Muscle layer of duodenum (tissue), 2 donors: ENCODE data around the gene METTL5.

Experiments
- H3K27ac ChIP-seq: one replicate; pipeline ENCODE4 v1.7.0; 2013; ENCODE audit warnings: mild to moderate bottlenecking, low read length
- H3K27me3 ChIP-seq: one replicate; pipeline ENCODE4 v1.7.0; 2013; ENCODE audit warnings: low read depth, mild to moderate bottlenecking, control low read depth, low read length
- H3K36me3 ChIP-seq, 2 donors: one replicate each; pipeline ENCODE4 v1.7.0; 2013; ENCODE audit warnings: low read length in 2 of 2, control low read depth in 1 of 2, mild to moderate bottlenecking in 1 of 2; ENCODE audit not compliant: insufficient read depth in 2 of 2, control insufficient read depth in 1 of 2
- H3K4me1 ChIP-seq, 2 donors: one replicate each; pipeline ENCODE4 v1.7.0; 2013; ENCODE audit warnings: low read length in 2 of 2, mild to moderate bottlenecking in 2 of 2, control low read depth in 1 of 2, moderate library complexity in 1 of 2; ENCODE audit not compliant: insufficient read depth in 2 of 2, control insufficient read depth in 1 of 2
- H3K4me3 ChIP-seq, 2 donors: one replicate each; pipeline ENCODE4 v1.7.0; 2013; ENCODE audit warnings: low read length in 2 of 2, low read depth in 1 of 2, mild to moderate bottlenecking in 1 of 2
- H3K9me3 ChIP-seq, 2 donors: one replicate each; pipeline ENCODE4 v1.7.0; 2013; ENCODE audit warnings: low read length in 2 of 2, control low read depth in 1 of 2, mild to moderate bottlenecking in 1 of 2; ENCODE audit not compliant: control insufficient read depth in 1 of 2
- donor health status: healthy.

The METTL5 gene

DNA sequence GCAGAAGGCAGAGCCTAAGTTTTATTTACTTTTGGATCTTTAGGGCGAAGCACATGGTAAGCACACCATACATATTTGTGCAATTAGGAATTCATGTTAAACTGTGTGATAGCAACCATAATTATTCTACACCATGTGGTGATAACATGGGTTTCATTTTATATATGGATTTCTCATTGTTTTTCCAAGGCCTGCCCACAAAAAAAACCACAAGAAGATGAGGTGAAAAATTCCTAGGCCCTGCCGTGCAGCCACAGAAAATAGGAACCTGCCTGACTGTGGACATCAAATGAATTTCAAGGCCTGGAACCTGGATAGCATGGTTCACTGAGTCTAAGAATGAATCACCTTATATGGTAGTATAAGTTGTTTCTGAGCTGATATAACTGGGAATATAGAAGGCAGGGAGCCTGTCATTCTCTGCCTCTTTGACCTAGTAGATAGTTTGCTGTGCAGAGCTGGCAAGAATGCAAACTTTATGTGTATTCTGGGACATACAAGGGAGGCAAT lies 48.4 kb downstream of the METTL5 start:
- Histone ChIP-seq H3K9me3 (no peaks in the 10 kb centered on the region), H3K27me3 (no peaks in the 10 kb centered on the region), H3K4me1 (peaks cover 6 to 7% of the 10 kb centered on the region in 2 donors), H3K27ac (no peak overlapping the region), H3K4me3 (no peak overlapping the region), H3K36me3 (no peaks in the 10 kb centered on the region)

DNA sequence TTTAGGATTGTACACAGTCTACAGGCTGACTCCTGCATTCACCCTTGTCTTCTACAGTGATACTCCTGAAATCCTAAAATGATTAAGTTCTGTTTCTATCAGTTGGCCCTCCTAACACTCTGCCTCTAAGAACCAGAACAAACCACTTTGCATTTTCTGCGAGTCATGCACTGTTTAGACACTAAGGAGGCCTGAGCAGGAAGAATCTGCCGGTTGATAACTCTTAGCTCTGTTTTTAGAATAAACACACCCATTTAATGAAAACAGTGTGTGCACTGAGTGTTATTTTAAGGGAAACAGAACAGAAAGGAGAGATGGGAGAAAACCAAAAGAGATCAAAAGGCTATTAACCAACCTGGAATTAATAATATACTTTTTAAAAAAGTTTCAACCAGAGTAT lies 48.9 kb downstream of the METTL5 start:
- Histone ChIP-seq H3K36me3 (no peaks in the 10 kb centered on the region), H3K4me1 (peaks cover 6 to 7% of the 10 kb centered on the region in 2 donors), H3K27me3 (no peaks in the 10 kb centered on the region), H3K9me3 (no peaks in the 10 kb centered on the region), H3K4me3 (no peak overlapping the region), H3K27ac (no peak overlapping the region)

DNA sequence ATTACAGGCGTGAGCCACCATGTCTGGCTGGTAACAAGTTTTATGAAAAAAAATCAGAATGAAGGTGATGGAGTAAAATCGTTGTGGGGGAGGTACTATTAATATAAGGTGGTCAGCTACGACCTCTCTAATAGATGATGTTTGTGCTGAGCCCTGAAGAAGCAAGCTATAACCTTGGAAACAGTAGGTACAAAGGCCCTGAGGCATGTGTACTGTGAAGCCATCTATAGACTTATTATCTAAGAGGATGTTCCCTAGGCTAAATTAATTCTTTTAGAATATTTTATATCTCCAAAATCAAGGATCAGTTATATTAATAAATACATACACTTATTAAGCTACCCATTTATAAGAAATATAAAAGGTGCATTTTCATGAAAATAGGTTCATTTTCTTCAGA lies 49.4 kb downstream of the METTL5 start:
- H3K27ac ChIP-seq = no peak overlapping the region
- no peaks in the 10 kb centered on the region for H3K27me3 ChIP-seq
- H3K9me3 ChIP-seq = no peaks in the 10 kb centered on the region
- H3K36me3 ChIP-seq = no peaks in the 10 kb centered on the region
- H3K4me1 ChIP-seq = peaks cover 6 to 7% of the 10 kb centered on the region in 2 donors
- H3K4me3 ChIP-seq = no peak overlapping the region

DNA sequence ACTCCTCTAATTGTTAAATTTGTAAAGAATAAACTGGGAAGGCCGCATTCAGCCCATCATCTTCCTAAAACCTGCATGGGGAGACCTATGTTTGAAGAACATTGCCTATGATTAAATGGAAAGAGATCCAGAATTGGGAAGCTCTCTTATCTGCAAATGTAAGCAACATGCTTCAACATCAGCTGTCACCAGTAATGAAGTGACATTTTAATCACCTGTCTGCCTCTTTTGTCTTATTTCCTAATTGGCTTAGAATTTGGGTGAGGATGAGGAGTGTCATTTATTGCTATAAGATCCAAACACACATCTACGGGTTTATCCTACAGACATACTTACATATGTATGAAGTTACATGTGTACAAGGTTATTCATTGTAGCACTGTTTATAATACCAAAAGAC lies 52.1 kb downstream of the METTL5 start:
- Histone ChIP-seq H3K4me3 (no peak overlapping the region), H3K36me3 (no peaks in the 10 kb centered on the region), H3K9me3 (no peaks in the 10 kb centered on the region), H3K4me1 (peaks cover 6 to 17% of the 10 kb centered on the region in 2 donors), H3K27me3 (no peaks in the 10 kb centered on the region), H3K27ac (no peak overlapping the region)

DNA sequence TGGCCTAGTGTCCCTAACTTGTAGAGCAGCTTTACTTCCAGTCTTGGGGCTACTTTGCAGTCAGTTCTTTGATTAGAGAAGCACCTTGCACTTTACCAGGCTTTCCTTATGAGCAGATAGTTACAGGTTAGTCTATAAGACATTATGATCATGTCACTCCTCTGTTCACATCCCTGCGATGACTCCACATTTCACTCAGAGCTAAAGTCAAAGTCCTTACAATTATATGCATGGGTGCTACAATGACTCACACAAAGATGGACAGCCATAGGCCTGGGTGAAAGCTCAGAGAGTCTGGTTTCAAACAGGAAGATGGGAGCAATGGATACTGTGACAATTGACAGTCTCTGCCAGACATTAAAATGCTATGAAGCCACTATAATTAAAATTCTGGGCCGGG lies 53.1 kb downstream of the METTL5 start:
- Histone ChIP-seq H3K36me3 (no peaks in the 10 kb centered on the region), H3K4me3 (no peak overlapping the region), H3K4me1 (peaks cover 3 to 16% of the 10 kb centered on the region in 2 donors), H3K27ac (no peak overlapping the region), H3K9me3 (no peaks in the 10 kb centered on the region), H3K27me3 (no peaks in the 10 kb centered on the region)

DNA sequence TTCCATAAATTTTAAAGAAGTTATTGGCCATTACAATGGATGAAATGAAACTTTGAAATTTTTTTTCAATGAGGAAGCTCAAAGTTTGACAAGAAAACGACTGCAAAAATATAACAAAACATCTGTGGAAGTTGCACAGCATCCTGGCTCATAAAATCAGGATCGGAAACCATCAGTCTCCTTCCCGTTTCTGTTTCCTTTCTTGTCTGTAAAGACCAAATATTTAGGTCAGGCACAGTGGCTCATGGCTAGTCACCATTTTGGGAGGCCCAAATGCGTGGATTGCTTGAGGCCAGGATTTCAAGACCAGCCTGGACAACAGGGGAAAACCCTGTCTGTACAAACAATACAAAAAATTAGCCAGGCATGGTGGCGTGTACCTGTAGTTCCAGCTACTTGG lies 53.7 kb downstream of the METTL5 start:
- no peak overlapping the region for H3K4me3 ChIP-seq
- H3K4me1 ChIP-seq = peaks cover 0 to 12% of the 10 kb centered on the region in 2 donors
- H3K36me3 ChIP-seq = no peaks in the 10 kb centered on the region
- H3K9me3 ChIP-seq = no peaks in the 10 kb centered on the region
- no peaks in the 10 kb centered on the region for H3K27me3 ChIP-seq
- no peak overlapping the region for H3K27ac ChIP-seq

DNA sequence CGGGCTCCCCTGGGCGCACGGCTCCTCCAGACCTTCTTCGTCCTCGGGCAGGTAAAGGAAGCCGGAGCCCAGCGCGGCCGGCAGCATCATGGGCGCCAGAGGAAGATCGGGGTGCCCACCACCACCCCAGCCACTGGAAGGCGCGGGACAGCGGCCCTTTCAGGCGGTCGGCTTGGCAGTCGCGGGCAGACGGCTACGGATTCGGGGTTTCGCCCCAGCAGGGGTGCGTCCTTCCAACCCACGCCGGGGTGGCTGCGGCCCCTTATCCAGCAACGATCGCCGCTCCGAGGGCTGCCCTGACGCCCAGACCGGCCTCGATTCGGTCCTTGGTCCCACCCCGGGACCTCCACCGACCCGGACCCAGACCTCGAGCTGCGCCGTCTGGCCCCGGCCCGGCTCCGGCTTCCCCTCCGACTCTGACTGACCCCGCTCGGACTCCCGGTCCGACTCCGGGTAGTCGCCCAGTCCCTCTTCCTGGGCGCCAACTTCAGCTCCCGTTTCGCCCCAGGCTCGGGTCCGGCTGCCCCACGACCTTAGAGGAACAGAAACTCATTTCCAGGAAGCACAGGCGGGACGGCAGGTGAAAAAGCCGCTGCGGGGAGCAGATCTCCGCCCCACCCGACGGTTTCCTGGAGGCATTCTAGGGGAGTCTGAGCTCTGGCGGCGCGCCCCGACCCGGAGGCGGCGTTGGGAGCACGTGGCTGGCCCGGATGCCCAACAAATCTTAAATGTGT lies 56.3 kb downstream of the METTL5 start:
- Histone ChIP-seq H3K4me3 (peak overlapping the region; percentile 21 to 45), H3K27me3 (no peaks in the 10 kb centered on the region)

DNA sequence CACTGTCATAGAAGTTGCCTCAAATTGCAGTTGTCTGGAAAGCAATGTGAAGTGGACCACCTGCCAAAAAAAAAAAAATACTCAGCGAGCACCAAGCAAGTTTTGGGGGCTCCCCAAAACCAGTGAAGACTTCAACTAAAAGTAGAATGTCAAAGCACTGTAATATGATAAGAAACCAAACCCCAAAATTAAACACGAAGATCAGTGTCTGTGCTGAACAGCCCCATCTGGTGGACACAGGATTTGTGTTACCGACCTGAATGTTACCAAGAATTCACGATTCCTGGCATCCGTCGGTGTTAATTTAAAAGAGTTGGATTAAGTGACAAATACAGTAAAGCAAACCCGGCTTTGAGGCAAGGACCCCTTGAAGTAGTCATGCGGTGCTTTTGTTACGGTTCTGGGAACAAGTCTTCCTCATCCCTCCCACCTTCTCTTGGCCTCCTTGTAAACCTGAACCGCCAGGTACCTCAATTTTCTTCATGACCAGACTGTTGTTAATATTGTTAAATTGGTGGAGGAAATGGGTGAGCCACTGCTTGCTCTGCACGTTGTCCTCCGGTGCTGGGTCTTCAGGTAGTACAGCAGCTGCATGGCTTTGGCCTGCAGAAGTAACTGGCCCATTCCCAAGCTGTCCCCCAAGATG lies 57.3 kb downstream of the METTL5 start:
- Histone ChIP-seq H3K4me1 (peaks cover 0 to 12% of the 10 kb centered on the region in 2 donors), H3K9me3 (no peaks in the 10 kb centered on the region), H3K4me3 (peak overlapping the region in 1 of 2 donors; percentile 30), H3K36me3 (no peaks in the 10 kb centered on the region), H3K27ac (no peak overlapping the region), H3K27me3 (no peaks in the 10 kb centered on the region)

More for the DNA sequence above, 56.3 kb downstream of the METTL5 start:
- H3K4me1 ChIP-seq = peaks cover 0 to 12% of the 10 kb centered on the region in 2 donors
- no peaks in the 10 kb centered on the region for H3K36me3 ChIP-seq
- no peak overlapping the region for H3K27ac ChIP-seq
- no peaks in the 10 kb centered on the region for H3K9me3 ChIP-seq

DNA sequence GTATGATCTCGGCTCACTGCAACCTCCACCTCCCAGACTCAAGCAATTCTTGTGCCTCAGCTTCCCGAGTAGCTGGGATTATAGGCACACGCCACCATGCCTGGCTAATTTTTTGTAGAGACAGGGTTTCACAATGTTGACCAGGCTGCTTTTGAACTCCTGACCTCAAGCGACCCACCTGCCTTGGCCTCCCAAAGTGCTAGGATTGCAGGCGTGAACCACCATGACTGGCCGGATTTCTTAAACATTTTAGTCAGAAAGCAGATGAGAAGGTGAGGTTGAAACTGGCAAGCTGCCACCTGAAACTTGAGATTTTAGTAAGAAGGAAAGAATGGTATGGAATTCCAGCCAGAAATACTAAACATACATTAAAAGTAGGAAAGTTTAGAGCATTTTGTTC lies 59.2 kb downstream of the METTL5 start:
- Histone ChIP-seq H3K9me3 (no peaks in the 10 kb centered on the region), H3K27ac (no peak overlapping the region), H3K4me1 (peaks cover 0 to 12% of the 10 kb centered on the region in 2 donors), H3K36me3 (no peaks in the 10 kb centered on the region), H3K27me3 (no peaks in the 10 kb centered on the region), H3K4me3 (no peak overlapping the region)

DNA sequence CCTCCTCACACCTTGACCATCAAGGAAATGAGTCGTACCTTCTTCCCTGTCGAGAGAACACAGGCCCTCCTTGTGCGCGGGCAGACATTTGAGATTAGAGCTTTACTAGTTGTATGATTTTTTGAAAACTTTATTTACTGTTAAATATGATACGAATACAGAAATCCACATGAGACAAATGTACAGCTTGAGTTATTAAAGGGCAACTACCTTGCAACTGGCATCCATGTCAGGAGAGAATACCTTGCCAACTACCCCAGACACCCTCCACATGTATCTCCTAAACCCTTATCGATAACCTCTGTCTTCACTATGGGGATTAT lies 62.8 kb downstream of the METTL5 start:
- H3K4me1 ChIP-seq = no peaks in the 10 kb centered on the region
- H3K9me3 ChIP-seq = no peaks in the 10 kb centered on the region
- H3K27ac ChIP-seq = peak overlapping the region; percentile 19
- H3K27me3 ChIP-seq = no peaks in the 10 kb centered on the region
- no peaks in the 10 kb centered on the region for H3K36me3 ChIP-seq
- no peak overlapping the region for H3K4me3 ChIP-seq
